ENCODE measurements around the gene FAM13A. TPM values are rescaled to one million over a fixed set of nuclear protein-coding genes. Genes with fewer than 3 reads are reported as not detected.

FAM13A gene
- polyA plus RNA-seq, 1 donor from 2014 or later: 4.0 TPM

DNA sequence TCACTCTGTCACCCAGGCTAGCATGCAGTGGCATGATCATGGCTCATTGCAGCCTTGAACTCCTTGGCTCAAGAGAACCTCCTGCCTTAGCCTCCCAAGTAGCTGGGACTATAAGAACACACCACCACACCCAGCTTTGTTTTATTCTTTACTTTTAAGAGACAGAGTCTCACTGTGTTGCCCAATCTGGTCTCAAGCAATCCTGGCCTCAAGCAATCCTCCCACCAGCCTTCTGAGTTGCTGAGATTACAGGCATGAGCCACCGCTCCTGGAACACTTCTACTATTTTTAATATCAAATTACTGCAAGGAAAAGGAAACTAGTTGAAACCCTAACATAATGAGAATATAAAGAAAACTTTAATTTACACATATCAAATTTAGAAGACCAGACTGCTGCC, 85.4 kb downstream of the FAM13A start:
- Histone ChIP-seq H3K79me2 (replicated peaks; ENCODE audit: insufficient read depth, low read length) (no peaks in the 10 kb centered on the region), H3K27me3 (ENCODE audit: insufficient read depth, low read depth, low read length) (no peaks in the 10 kb centered on the region), H3K4me2 (ENCODE audit: low read length) (no peak overlapping the region), H4K20me1 (ENCODE audit: insufficient read depth) (no peaks in the 10 kb centered on the region), H3K9me3 (ENCODE audit: low read length) (no peaks in the 10 kb centered on the region), H3F3A (ENCODE audit: insufficient read depth, low read length, poor library complexity, severe bottlenecking) (no peaks in the 10 kb centered on the region), H3K4me3 (ENCODE audit: low read length) (no peak overlapping the region), H3K9ac (ENCODE audit: low read length) (no peak overlapping the region), H3K27ac (ENCODE audit: low read length) (no peak overlapping the region), H3K9me2 (ENCODE audit: insufficient read depth, low read length) (no peaks in the 10 kb centered on the region), H2AFZ (ENCODE audit: low read depth, low read length) (no peak overlapping the region), H3K36me3 (ENCODE audit: insufficient read depth, low read length) (no peaks in the 10 kb centered on the region)
- no peak for TF ChIP-seq EP300 (conservative IDR thresholded peaks at IDR 0.05; ENCODE audit: poor library complexity, severe bottlenecking)
- TF ChIP-seq RAD21 (conservative IDR thresholded peaks at IDR 0.05): no peak
- no peak for TF ChIP-seq TAF1 (IDR thresholded peaks at IDR 0.05; ENCODE audit: low read depth)
- TF ChIP-seq REST (IDR thresholded peaks at IDR 0.05; ENCODE audit: borderline replicate concordance): no peak
- TF ChIP-seq CTCF (IDR thresholded peaks at IDR 0.05; ENCODE audit: poor library complexity, severe bottlenecking): no peak
- no peak for TF ChIP-seq MXI1 (conservative IDR thresholded peaks at IDR 0.05; ENCODE audit: poor library complexity, severe bottlenecking)
- TF ChIP-seq POLR2AphosphoS5 (IDR thresholded peaks at IDR 0.05): no peak
- TF ChIP-seq EZH2 (IDR thresholded peaks at IDR 0.05; ENCODE audit: borderline replicate concordance, insufficient read depth, low read length, poor library complexity, severe bottlenecking): no peak
- no peak for TF ChIP-seq SMC3 (conservative IDR thresholded peaks at IDR 0.05; ENCODE audit: poor library complexity)

DNA sequence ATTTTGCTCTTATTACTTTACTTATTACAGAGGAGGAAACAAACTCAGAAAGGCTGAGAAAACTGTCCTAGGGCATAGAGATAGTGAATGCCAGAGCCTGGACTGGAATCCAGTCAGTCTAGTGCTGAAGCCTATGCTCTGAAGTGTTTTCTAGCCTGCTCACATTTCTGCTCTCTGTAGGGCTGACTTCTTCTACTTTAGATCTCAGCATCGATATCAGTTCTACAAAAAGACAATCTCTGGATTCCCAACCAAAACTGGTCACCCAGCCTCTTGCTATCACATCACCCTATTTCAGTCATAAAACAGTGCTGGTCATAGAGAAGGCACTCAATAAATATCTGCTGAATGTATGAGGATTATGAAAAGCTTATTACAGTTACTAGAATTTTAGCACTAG, 87.2 kb downstream of the FAM13A start:
- H3K9me2 ChIP-seq (ENCODE audit: insufficient read depth, low read length): no peaks in the 10 kb centered on the region

More for the DNA sequence above, 87.2 kb downstream of the FAM13A start:
- TF ChIP-seq MXI1 (conservative IDR thresholded peaks at IDR 0.05; ENCODE audit: poor library complexity, severe bottlenecking): no peak
- TF ChIP-seq RAD21 (conservative IDR thresholded peaks at IDR 0.05): no peak
- no peak for TF ChIP-seq REST (IDR thresholded peaks at IDR 0.05; ENCODE audit: borderline replicate concordance)
- TF ChIP-seq EP300 (conservative IDR thresholded peaks at IDR 0.05; ENCODE audit: poor library complexity, severe bottlenecking): no peak
- TF ChIP-seq CTCF (IDR thresholded peaks at IDR 0.05; ENCODE audit: poor library complexity, severe bottlenecking): no peak
- TF ChIP-seq TAF1 (IDR thresholded peaks at IDR 0.05; ENCODE audit: low read depth): no peak
- no peak for TF ChIP-seq POLR2AphosphoS5 (IDR thresholded peaks at IDR 0.05)
- no peak for TF ChIP-seq SMC3 (conservative IDR thresholded peaks at IDR 0.05; ENCODE audit: poor library complexity)
- TF ChIP-seq EZH2 (IDR thresholded peaks at IDR 0.05; ENCODE audit: borderline replicate concordance, insufficient read depth, low read length, poor library complexity, severe bottlenecking): no peak
- H2AFZ ChIP-seq (ENCODE audit: low read depth, low read length): no peak overlapping the region
- H3K36me3 ChIP-seq (ENCODE audit: insufficient read depth, low read length): no peaks in the 10 kb centered on the region
- no peak overlapping the region for H3K9ac ChIP-seq (ENCODE audit: low read length)
- H3K9me3 ChIP-seq (ENCODE audit: low read length): no peaks in the 10 kb centered on the region
- H4K20me1 ChIP-seq (ENCODE audit: insufficient read depth): no peaks in the 10 kb centered on the region
- H3K27ac ChIP-seq (ENCODE audit: low read length): no peak overlapping the region
- H3K27me3 ChIP-seq (ENCODE audit: insufficient read depth, low read depth, low read length): no peaks in the 10 kb centered on the region
- no peaks in the 10 kb centered on the region for H3F3A ChIP-seq (ENCODE audit: insufficient read depth, low read length, poor library complexity, severe bottlenecking)
- no peak overlapping the region for H3K4me3 ChIP-seq (ENCODE audit: low read length)
- no peaks in the 10 kb centered on the region for H3K79me2 ChIP-seq (replicated peaks; ENCODE audit: insufficient read depth, low read length)
- H3K4me2 ChIP-seq (ENCODE audit: low read length): no peak overlapping the region
